ENCODE measurements around the gene SRPK2.

DNA sequence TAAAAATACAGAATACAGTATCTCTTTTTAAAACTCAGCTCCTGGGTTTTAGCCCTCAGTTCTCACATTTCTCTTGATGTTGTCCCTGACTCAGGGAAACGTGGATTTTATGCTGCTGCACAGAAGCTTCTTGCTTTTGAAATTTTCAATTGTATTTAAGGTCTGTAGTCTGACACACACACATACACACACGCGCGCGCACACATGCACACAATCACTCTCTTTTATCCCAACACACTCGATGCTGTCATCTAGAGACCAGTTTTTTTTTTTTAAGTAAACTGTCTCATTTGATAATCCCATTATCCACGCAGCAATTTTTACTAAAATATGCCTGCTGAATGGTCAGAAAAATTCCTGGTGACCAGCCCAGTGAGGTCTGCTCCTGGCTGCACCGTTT is 266.1 kb downstream of the SRPK2 start:
- TF ChIP-seq TAF15 (IDR thresholded peaks at IDR 0.05; ENCODE audit: low read depth, low read length, poor library complexity, severe bottlenecking) (no peak), ZSCAN20 (CRISPR knock-in tag; IDR thresholded peaks at IDR 0.05; ENCODE audit: borderline replicate concordance) (no peak)
- TF ChIP-seq, protein P1, sequence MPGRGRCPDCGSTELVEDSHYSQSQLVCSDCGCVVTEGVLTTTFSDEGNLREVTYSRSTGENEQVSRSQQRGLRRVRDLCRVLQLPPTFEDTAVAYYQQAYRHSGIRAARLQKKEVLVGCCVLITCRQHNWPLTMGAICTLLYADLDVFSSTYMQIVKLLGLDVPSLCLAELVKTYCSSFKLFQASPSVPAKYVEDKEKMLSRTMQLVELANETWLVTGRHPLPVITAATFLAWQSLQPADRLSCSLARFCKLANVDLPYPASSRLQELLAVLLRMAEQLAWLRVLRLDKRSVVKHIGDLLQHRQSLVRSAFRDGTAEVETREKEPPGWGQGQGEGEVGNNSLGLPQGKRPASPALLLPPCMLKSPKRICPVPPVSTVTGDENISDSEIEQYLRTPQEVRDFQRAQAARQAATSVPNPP (CRISPR knock-in tag; IDR thresholded peaks at IDR 0.05): no peak

Data from HepG2 (cell line).